ENCODE data around the gene GRM1. TPM values are rescaled to one million over a fixed set of nuclear protein-coding genes. Genes with fewer than 3 reads are reported as not detected.

Gene GRM1
- total and polyA plus RNA-seq, 9 of the 15 experiments (the other 6 are each of a cell fraction or from before 2014, with no cell fraction given): not detected

GRCh38 chr6:146219101-146219500, 190.2 kb downstream of the GRM1 start:
- WGBS (ENCODE audit: insufficient coverage, low coverage, missing lambda C conversion rate): 0% methylated on average over 3 of the region's 3 CpGs
- Histone ChIP-seq H3K4me3 (no peak overlapping the region), H3K27ac (ENCODE audit: extremely low read depth, low read depth, low read length) (no peak overlapping the region), H3K9me3 (replicated peaks; ENCODE audit: control insufficient read depth, insufficient read depth, low read depth, low read length) (no peaks in the 10 kb centered on the region), H3K79me2 (ENCODE audit: control insufficient read depth, insufficient read depth, low read length) (no peaks in the 10 kb centered on the region), H3K4me1 (replicated peaks in 1 of 2; ENCODE audit: control insufficient read depth in 2 of 2, insufficient read depth in 2 of 2, low read length in 2 of 2) (no peaks in the 10 kb centered on the region), H3K4me2 (ENCODE audit: insufficient read depth, low read length) (no peak overlapping the region), H3K36me3 (ENCODE audit: control insufficient read depth, insufficient read depth, low read length) (no peaks in the 10 kb centered on the region), H3K27me3 (ENCODE audit: control insufficient read depth in 2 of 2, insufficient read depth in 2 of 2, low read length in 2 of 2) (no peaks in the 10 kb centered on the region), H3K9me1 (ENCODE audit: control insufficient read depth, insufficient read depth, low read length) (no peaks in the 10 kb centered on the region), H4K20me1 (replicated peaks; ENCODE audit: control insufficient read depth, insufficient read depth, low read length) (no peaks in the 10 kb centered on the region), H2AFZ (ENCODE audit: low read depth, low read length) (no peak overlapping the region), H3K9ac (ENCODE audit: insufficient read depth in 1 of 2, low read depth in 2 of 2, low read length in 2 of 2) (no peak overlapping the region)
- intact Hi-C loops (cut with micrococcal nuclease) (no loop called here), in situ Hi-C loops (cut with MboI) (no loop called here)
- no TSS peak for BruUV-seq (replicated peaks)
- DNase-seq (ENCODE audit: extremely low read depth in 1 of 4, low spot score in 3 of 4) (no peak), ATAC-seq (no peak), FAIRE-seq (no peak)
- POLR2A ChIA-PET: interaction anchor here (0.6 kb wide), 1 partner anchor 1193 kb away, joined by 3 read pairs; no protein-coding TSS in a partner anchor
- CTCF ChIA-PET (ENCODE audit: low intra/inter-chr PET ratio): no interaction called here
- no peak for TF ChIP-seq GTF2A2 (tag; IDR thresholded peaks at IDR 0.05)
- TF ChIP-seq ZNF41 (CRISPR knock-in tag; conservative IDR thresholded peaks at IDR 0.05): no peak
- no peak for TF ChIP-seq TAF15 (IDR thresholded peaks at IDR 0.05; ENCODE audit: low read depth, low read length)
- no peak for TF ChIP-seq REST (IDR thresholded peaks at IDR 0.05; ENCODE audit: borderline replicate concordance)
- TF ChIP-seq REST (CRISPR knock-in tag; IDR thresholded peaks at IDR 0.05; ENCODE audit: low read depth): no peak
- no peak for TF ChIP-seq CREB3L1 (IDR thresholded peaks at IDR 0.05; ENCODE audit: borderline replicate concordance, low read depth)
- no peak for TF ChIP-seq E2F3 (CRISPR knock-in tag; IDR thresholded peaks at IDR 0.05)
- TF ChIP-seq CSDE1 (IDR thresholded peaks at IDR 0.05): no peak
- TF ChIP-seq ZBTB11 (CRISPR knock-in tag; IDR thresholded peaks at IDR 0.05): no peak
- TF ChIP-seq XRCC4 (IDR thresholded peaks at IDR 0.05; ENCODE audit: extremely low read depth, insufficient read depth, insufficient read length): no peak
